GM12891 (cell line): ENCODE data around the gene SLC1A2.

ENCODE experiments used
- PAX5 ChIP-seq: IDR thresholded peaks from 2 replicates; pipeline ENCODE4 v1.6.1; 2011; ENCODE audit warnings: low read length, moderate library complexity, mild to moderate bottlenecking; ENCODE audit not compliant: insufficient read depth, severe bottlenecking
- POLR2A ChIP-seq: IDR thresholded peaks from 2 replicates; pipeline ENCODE4 v1.6.1; 2011; ENCODE audit warnings: low read depth, low read length, control low read depth
- POLR2AphosphoS5 ChIP-seq: IDR thresholded peaks from 2 replicates; pipeline ENCODE4 v1.6.1; 2011; ENCODE audit warnings: low read depth, low read length, control low read depth
- POU2F2 ChIP-seq: IDR thresholded peaks from 2 replicates; pipeline ENCODE4 v1.6.1; 2011; ENCODE audit warnings: low read depth, mild to moderate bottlenecking, control low read depth, low read length, moderate library complexity
- SPI1 ChIP-seq: IDR thresholded peaks from 2 replicates; pipeline ENCODE4 v1.6.1; 2011; ENCODE audit warnings: low read depth, low read length, control low read depth
- TAF1 ChIP-seq: IDR thresholded peaks from 2 replicates; pipeline ENCODE4 v1.6.1; 2011; ENCODE audit warnings: low read depth, low read length, control low read depth

DNA sequence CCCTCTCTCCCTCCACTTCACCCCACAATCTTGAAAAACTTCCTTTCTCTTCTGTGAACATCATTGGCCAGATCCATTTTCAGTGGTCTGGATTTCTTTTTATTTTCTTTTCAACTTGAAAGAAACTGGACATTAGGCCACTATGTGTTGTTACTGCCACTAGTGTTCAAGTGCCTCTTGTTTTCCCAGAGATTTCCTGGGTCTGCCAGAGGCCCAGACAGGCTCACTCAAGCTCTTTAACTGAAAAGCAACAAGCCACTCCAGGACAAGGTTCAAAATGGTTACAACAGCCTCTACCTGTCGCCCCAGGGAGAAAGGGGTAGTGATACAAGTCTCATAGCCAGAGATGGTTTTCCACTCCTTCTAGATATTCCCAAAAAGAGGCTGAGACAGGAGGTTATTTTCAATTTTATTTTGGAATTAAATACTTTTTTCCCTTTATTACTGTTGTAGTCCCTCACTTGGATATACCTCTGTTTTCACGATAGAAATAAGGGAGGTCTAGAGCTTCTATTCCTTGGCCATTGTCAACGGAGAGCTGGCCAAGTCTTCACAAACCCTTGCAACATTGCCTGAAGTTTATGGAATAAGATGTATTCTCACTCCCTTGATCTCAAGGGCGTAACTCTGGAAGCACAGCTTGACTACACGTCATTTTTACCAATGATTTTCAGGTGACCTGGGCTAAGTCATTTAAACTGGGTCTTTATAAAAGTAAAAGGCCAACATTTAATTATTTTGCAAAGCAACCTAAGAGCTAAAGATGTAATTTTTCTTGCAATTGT, 188.1 kb downstream of the SLC1A2 start:
- TF ChIP-seq TAF1 (no peak), POLR2AphosphoS5 (no peak), POLR2A (no peak; the same call in 1 of the 2 replicates), SPI1 (no peak), PAX5 (no peak), POU2F2 (no peak)
